Smooth muscle cell (in vitro differentiated cells): Measurements from ENCODE around the gene RNPEPL1. TPM values are rescaled to one million over a fixed set of nuclear protein-coding genes. Genes with fewer than 3 reads are reported as not detected.

Experiments
- DNase-seq: peaks from one replicate; lab custom pipeline; 2025; ENCODE audit not compliant: unreplicated experiment; lab: John Stamatoyannopoulos, UW
- H2AFZ ChIP-seq: fragments of 200-600 bp; sonication (generic); 2 replicates; pipeline ENCODE4 v1.6.0; 2016; ENCODE audit warnings: antibody characterized with exemption, low read depth, mild to moderate bottlenecking
- H3F3A ChIP-seq: fragments of 200-600 bp; sonication (generic); 2 replicates; pipeline ENCODE4 v1.6.0; 2017; ENCODE audit warnings: antibody characterized with exemption, low read depth
- H3K27ac ChIP-seq: fragments of 200-600 bp; sonication (generic); 2 replicates; pipeline ENCODE4 v1.5.1; 2016; ENCODE audit warnings: low read depth, mild to moderate bottlenecking
- H3K27me3 ChIP-seq: fragments of 200-600 bp; sonication (generic); 2 replicates; pipeline ENCODE4 v1.6.1; 2016; ENCODE audit warnings: low read depth, mild to moderate bottlenecking
- H3K36me3 ChIP-seq: fragments of 200-600 bp; sonication (generic); 2 replicates; pipeline ENCODE4 v1.5.1; 2016; ENCODE audit warnings: low read depth
- H3K4me1 ChIP-seq: fragments of 200-600 bp; sonication (generic); 2 replicates; pipeline ENCODE4 v1.5.1; 2016; ENCODE audit warnings: low read depth
- H3K4me2 ChIP-seq: fragments of 200-600 bp; sonication (generic); 2 replicates; pipeline ENCODE4 v1.6.0; 2016; ENCODE audit warnings: mild to moderate bottlenecking
- H3K4me3 ChIP-seq: fragments of 200-600 bp; sonication (generic); 2 replicates; pipeline ENCODE4 v1.5.1; 2016; ENCODE audit warnings: mild to moderate bottlenecking
- H3K79me2 ChIP-seq: fragments of 200-600 bp; sonication (generic); 2 replicates; pipeline ENCODE4 v1.6.0; 2016; ENCODE audit warnings: low read depth, mild to moderate bottlenecking
- H3K9ac ChIP-seq: fragments of 200-600 bp; sonication (generic); 2 replicates; pipeline ENCODE4 v1.6.0; 2016; ENCODE audit warnings: low read depth
- H3K9me3 ChIP-seq: fragments of 200-600 bp; sonication (generic); replicated peaks from 2 replicates; pipeline ENCODE4 v1.5.1; 2016; ENCODE audit warnings: low read depth
- H4K20me1 ChIP-seq: fragments of 200-600 bp; sonication (generic); 2 replicates; pipeline ENCODE4 v1.6.0; 2016; ENCODE audit warnings: low read depth
- WGBS: methylation state at CpG from one replicate; pipeline ENCODE4 v1.1.7; 2016; ENCODE audit warnings: low lambda C conversion rate; 5-methylcytosine and 5-hydroxymethylcytosine counted together
- polyA plus RNA-seq: library from polyadenylated mRNA; unstranded; fragments of >200 nt; fragmentation: Nextera tagmentation; extraction: Ambion mirVana; gene quantifications from 2 replicates; pipeline ENCODE4 v1.2.1, GENCODE V29; 2016
- total RNA-seq: library from RNA; depleted of rRNA; stranded (reverse); fragments of >200 nt; gene quantifications from 2 replicates; pipeline ENCODE4 v1.2.3, GENCODE V29; 2014
- TF ChIP-seq, protein P1 (sequence below): fragments of 200-600 bp; sonication (generic); IDR thresholded peaks from 2 replicates; pipeline ENCODE4 v1.5.1; 2017; ENCODE audit warnings: borderline replicate concordance, mild to moderate bottlenecking, antibody characterized with exemption; ENCODE audit not compliant: insufficient read depth, poor library complexity, severe bottlenecking

RNPEPL1 gene
- total and polyA plus RNA-seq, 2 experiments from 2014 or later = 15.3 to 40.9 TPM

DNA sequence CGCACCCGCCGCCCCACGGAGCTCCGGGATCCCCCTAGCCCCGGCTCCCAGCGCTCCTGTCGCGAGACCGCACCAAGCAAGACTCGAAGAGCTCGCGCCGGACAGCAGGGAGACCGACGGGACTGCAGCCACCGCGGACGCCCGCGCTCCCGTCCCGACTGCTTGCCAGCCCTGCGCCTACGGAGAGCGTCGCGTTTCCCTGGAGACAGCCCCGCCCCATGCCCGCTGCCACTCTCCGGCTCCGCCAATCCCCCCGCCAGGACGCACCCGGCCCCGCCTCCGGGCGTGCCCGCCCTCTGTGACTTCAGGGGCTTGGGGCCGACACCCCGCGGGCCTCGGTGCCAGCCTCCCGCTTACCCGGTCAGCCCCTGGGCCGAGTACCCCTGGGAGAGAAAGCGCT, 10.5 kb upstream of the RNPEPL1 start, which contains the start of gene ANKMY1:
Gene ANKMY1 (minus strand): TSS at position 181 of the 400 bp plus-strand sequence. CDS start 653 bp downstream, outside the sequence.
- WGBS = 5% methylated on average over 29 of the region's 47 CpGs
- Histone ChIP-seq H3F3A (peaks cover 14% of the 10 kb centered on the region), H3K4me2 (peak within 1 kb of the TSS; percentile 96), H3K27me3 (no peaks in the 10 kb centered on the region), H3K4me3 (peak within 1 kb of the TSS; percentile 62), H3K9me3 (no peaks in the 10 kb centered on the region), H3K27ac (no peak within 1 kb of the TSS), H3K9ac (peak within 1 kb of the TSS; percentile 32), H3K36me3 (no peaks in the 10 kb centered on the region), H3K79me2 (peaks cover 17% of the 10 kb centered on the region), H2AFZ (no peak within 1 kb of the TSS), H3K4me1 (peaks cover 13% of the 10 kb centered on the region), H4K20me1 (peaks cover 35% of the 10 kb centered on the region)
- TF ChIP-seq, protein P1, sequence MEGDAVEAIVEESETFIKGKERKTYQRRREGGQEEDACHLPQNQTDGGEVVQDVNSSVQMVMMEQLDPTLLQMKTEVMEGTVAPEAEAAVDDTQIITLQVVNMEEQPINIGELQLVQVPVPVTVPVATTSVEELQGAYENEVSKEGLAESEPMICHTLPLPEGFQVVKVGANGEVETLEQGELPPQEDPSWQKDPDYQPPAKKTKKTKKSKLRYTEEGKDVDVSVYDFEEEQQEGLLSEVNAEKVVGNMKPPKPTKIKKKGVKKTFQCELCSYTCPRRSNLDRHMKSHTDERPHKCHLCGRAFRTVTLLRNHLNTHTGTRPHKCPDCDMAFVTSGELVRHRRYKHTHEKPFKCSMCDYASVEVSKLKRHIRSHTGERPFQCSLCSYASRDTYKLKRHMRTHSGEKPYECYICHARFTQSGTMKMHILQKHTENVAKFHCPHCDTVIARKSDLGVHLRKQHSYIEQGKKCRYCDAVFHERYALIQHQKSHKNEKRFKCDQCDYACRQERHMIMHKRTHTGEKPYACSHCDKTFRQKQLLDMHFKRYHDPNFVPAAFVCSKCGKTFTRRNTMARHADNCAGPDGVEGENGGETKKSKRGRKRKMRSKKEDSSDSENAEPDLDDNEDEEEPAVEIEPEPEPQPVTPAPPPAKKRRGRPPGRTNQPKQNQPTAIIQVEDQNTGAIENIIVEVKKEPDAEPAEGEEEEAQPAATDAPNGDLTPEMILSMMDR = no peak
- DNase-seq = peak; percentile 41

DNA sequence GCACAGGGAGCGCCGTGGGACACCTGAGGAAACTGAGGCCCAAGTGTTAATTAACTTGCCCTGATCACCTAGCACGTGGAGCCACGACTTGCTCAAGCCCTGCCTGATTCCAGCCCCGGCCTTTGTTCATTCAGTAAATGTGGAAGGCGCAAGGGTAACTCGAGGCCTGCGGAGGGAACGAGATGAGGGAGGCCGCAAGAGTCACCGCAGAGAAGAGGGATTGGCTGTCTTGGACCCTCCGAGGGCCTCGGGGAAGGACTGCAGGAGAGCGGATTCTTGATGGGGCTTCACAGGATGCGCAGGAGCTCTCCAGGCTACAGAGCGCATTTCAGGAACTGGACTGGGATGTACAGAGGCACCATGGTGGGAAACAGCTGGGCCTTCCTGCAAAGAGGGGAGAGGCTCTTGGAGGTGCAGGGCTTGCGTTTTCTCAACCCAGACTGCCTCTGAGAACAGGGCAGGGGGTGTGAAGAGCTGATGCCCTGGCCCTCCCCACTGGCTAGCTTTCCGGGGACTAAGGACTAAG, 10.0 kb upstream of the RNPEPL1 start:
- H3K79me2 ChIP-seq = peaks cover 17% of the 10 kb centered on the region
- peaks cover 16% of the 10 kb centered on the region for H3F3A ChIP-seq
- H3K4me3 ChIP-seq = peak overlapping the region; percentile 62
- TF ChIP-seq, protein P1 = no peak
- peak overlapping the region; percentile 96 for H3K4me2 ChIP-seq
- no peak for DNase-seq
- H3K9ac ChIP-seq = no peak overlapping the region
- no peak overlapping the region for H2AFZ ChIP-seq
- H3K4me1 ChIP-seq = peaks cover 13% of the 10 kb centered on the region
- H3K9me3 ChIP-seq = no peaks in the 10 kb centered on the region
- H3K36me3 ChIP-seq = no peaks in the 10 kb centered on the region
- no peak overlapping the region for H3K27ac ChIP-seq
- H3K27me3 ChIP-seq = no peaks in the 10 kb centered on the region
- WGBS = 78% methylated on average over 18 of the region's 18 CpGs
- H4K20me1 ChIP-seq = peaks cover 35% of the 10 kb centered on the region

DNA sequence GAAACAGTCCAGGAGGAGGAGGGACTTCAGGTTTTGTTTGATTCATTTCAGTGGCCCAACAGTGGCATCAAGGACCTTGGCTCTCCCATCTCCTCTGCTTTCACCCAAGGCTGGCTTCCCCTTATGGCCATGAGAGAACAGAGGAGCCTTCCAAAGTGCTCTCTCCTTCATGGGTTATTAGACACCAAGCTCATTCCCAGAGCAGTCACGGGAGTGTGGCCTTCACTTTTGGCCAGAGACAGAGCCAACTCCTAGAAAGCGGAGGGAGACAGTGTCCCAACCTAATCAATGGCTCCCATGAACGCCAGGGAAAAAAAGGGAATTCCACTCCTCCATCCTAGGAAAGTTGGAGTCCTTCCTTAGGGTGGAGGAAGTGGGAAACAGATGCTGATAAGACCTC, 9.0 kb upstream of the RNPEPL1 start:
- Histone ChIP-seq H3K27ac (no peak overlapping the region), H3K36me3 (no peaks in the 10 kb centered on the region), H3K9ac (no peak overlapping the region), H3K79me2 (peaks cover 17% of the 10 kb centered on the region), H3K27me3 (no peaks in the 10 kb centered on the region), H2AFZ (no peak overlapping the region), H3K9me3 (no peaks in the 10 kb centered on the region), H4K20me1 (peaks cover 35% of the 10 kb centered on the region), H3K4me1 (peaks cover 13% of the 10 kb centered on the region), H3K4me2 (peak overlapping the region; percentile 96), H3F3A (peaks cover 16% of the 10 kb centered on the region), H3K4me3 (peak overlapping the region; percentile 85)
- TF ChIP-seq, protein P1 = no peak
- no peak for DNase-seq
- WGBS = 98% methylated on average over 3 of the region's 3 CpGs

DNA sequence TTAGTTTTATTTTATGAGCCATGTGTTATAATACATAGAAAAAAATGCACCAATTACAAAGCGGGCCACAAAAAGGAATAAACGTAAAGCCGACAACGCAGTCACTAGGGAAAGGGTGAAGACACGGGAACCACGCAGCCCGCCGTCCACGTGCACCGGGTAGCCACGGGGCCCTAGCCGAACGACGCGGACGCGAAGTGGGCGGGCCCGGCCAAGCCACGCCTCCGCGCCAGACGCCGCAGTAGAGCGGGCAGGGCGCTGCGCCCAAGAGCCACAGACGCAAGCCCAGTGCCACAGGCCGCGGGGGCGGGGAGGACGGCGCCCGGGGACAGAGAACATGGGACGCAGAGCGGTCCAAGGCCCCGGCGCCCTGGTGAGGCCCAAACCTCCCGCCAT, 8.2 kb upstream of the RNPEPL1 start, which contains the start of gene DUSP28:
Gene DUSP28 (plus strand): TSS at position 274 of the 396 bp plus-strand sequence. CDS start 328 bp downstream, outside the sequence.
- peaks cover 17% of the 10 kb centered on the region for H3K79me2 ChIP-seq
- peaks cover 13% of the 10 kb centered on the region for H3K4me1 ChIP-seq
- H3K27ac ChIP-seq = peak within 1 kb of the TSS; percentile 95
- H3K4me2 ChIP-seq = peak within 1 kb of the TSS; percentile 96
- H3K36me3 ChIP-seq = no peaks in the 10 kb centered on the region
- TF ChIP-seq, protein P1 = no peak
- H4K20me1 ChIP-seq = peaks cover 35% of the 10 kb centered on the region
- H3K9me3 ChIP-seq = no peaks in the 10 kb centered on the region
- H3K27me3 ChIP-seq = no peaks in the 10 kb centered on the region
- H3K9ac ChIP-seq = peak within 1 kb of the TSS; percentile 92
- peak; percentile 81 for DNase-seq
- 2% methylated on average over 31 of the region's 39 CpGs for WGBS
- peak within 1 kb of the TSS; percentile 85 for H3K4me3 ChIP-seq
- peak within 1 kb of the TSS; percentile 74 for H2AFZ ChIP-seq
- peaks cover 16% of the 10 kb centered on the region for H3F3A ChIP-seq
